HG03135 (cell line): ENCODE data around the gene PTPRM.

Experiments
- ATAC-seq: cut with Tn5 transposase; IDR thresholded peaks from one replicate; pipeline ENCODE4 v1.9.1; 2021; ENCODE audit warnings: mild to moderate bottlenecking, moderate library complexity; ENCODE audit not compliant: unreplicated experiment

Gene PTPRM

GRCh38 chr18:7567474-7568425 is 634 bp downstream of the PTPRM start:
- peak; percentile 14 for ATAC-seq

GRCh38 chr18:7568426-7568825 is 1.3 kb downstream of the PTPRM start:
- ATAC-seq = no peak

GRCh38 chr18:7571626-7572025 is 4.5 kb downstream of the PTPRM start:
- ATAC-seq = no peak

GRCh38 chr18:7572822-7573221 is 5.7 kb downstream of the PTPRM start:
- no peak for ATAC-seq

- ATAC-seq = no peak
These were observed 8.4 kb downstream of the PTPRM start for GRCh38 chr18:7575465-7576028.

GRCh38 chr18:7576077-7576476 is 9.0 kb downstream of the PTPRM start:
- no peak for ATAC-seq

- no peak for ATAC-seq
These were observed 9.6 kb downstream of the PTPRM start for GRCh38 chr18:7576685-7577084.

GRCh38 chr18:7577706-7578105 is 10.6 kb downstream of the PTPRM start:
- no peak for ATAC-seq

GRCh38 chr18:7579176-7579917 is 12.2 kb downstream of the PTPRM start:
- ATAC-seq = no peak

- no peak for ATAC-seq
These were observed 12.9 kb downstream of the PTPRM start for GRCh38 chr18:7579918-7580542.

- no peak for ATAC-seq
These were observed 17.6 kb downstream of the PTPRM start for GRCh38 chr18:7584646-7585275.

GRCh38 chr18:7585276-7585670 is 18.2 kb downstream of the PTPRM start:
- no peak for ATAC-seq

GRCh38 chr18:7586379-7586778 is 19.3 kb downstream of the PTPRM start:
- no peak for ATAC-seq

- ATAC-seq = no peak
These were observed 23.9 kb downstream of the PTPRM start for GRCh38 chr18:7590826-7591560.

- ATAC-seq = no peak
These were observed 25.4 kb downstream of the PTPRM start for GRCh38 chr18:7592305-7593071.

- ATAC-seq = no peak
These were observed 26.2 kb downstream of the PTPRM start for GRCh38 chr18:7593218-7593819.

GRCh38 chr18:7596147-7596546 is 29.0 kb downstream of the PTPRM start:
- ATAC-seq = no peak

GRCh38 chr18:7597500-7597899 is 30.4 kb downstream of the PTPRM start:
- no peak for ATAC-seq
